ENCODE measurements around the gene GJC1.

Gene GJC1

GRCh38 chr17:44776628-44777393 is 53.3 kb downstream of the GJC1 start:
- no peak for DNase-seq (ENCODE audit: low spot score)

- no peak for DNase-seq (ENCODE audit: low spot score)
These were observed 54.1 kb downstream of the GJC1 start for GRCh38 chr17:44775838-44776621.

DNA sequence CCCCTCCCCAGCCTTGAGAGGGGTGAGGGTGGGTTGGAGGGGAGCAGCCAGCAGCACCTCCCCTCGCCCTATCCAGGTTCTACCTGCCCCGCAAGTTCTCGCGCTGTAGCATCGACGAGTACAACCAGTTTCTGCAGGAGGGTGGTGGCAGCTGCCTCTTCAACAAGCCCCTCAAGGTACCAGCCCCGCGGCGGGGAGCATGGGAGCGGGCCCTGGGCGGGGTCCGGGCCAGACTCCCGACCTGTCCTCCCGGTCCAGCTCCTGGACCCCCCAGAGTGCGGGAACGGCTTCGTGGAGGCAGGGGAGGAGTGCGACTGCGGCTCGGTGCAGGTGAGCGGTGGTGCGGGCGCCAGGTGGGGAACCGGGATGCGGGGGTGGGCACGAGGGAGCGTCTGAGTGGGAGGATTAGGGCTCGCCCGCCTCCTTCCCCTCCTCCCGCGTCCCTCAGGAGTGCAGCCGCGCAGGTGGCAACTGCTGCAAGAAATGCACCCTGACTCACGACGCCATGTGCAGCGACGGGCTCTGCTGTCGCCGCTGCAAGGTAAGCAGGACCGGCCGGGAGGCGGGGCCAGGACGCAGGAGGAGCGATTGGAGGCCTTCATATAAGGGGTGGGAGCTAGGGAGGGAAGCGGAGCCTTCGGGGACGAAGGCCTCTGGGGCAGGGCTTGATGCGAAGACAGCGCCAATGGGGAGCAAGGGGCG is 54.8 kb downstream of the GJC1 start:
- peak; percentile 95 for DNase-seq (ENCODE audit: low spot score)

DNA sequence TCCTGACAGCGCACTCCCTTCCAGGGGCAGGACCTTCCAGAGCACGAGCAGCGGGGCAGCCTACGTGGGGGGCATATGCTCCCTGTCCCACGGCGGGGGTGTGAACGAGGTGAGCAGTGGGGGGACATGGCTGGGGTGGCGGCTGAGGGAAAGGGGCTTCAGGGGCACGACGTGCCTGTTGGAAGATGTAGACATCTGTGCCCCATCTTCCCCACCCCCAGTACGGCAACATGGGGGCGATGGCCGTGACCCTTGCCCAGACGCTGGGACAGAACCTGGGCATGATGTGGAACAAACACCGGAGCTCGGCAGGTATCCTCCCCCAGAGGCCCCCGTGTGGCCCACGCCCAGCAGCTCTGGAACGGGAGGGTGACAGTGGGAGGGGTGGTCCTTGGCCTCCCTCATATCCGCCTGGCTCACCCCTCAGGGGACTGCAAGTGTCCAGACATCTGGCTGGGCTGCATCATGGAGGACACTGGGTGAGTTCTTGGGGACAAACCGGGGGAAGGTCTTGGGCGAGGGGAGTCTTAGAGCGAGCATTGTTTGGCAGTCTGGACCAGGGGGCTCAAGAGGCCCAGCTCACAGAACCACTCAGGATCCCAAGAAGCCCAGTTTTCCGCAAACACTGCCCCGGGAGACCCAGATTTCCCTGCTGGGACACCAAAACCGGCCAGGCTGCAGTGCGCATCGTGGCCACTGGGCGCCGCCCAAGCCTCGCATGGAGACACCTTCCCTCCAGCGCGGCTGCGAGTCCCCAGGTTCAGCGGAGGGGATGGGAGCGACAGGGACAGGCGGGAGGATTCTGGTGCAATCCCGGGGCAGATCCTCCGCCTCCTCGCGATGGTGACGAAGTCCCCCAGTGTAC is 55.6 kb downstream of the GJC1 start:
- DNase-seq (ENCODE audit: low spot score), result peak; percentile 79

DNA sequence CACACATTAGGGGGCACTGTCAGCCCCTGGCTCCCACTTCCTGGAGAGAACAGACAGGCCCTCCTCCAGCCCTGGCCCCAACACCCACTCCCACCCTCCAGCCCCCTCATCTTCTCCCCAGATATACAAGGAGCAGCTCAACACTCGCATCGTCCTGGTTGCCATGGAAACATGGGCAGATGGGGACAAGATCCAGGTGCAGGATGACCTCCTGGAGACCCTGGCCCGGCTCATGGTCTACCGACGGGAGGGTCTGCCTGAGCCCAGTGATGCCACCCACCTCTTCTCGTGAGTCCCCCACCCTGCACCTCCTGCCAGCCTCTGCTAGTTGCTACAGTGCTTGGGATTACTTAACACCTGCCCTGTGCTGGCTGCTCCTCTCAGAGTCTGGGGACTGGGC is 56.9 kb downstream of the GJC1 start:
- no peak for DNase-seq (ENCODE audit: low spot score)

DNA sequence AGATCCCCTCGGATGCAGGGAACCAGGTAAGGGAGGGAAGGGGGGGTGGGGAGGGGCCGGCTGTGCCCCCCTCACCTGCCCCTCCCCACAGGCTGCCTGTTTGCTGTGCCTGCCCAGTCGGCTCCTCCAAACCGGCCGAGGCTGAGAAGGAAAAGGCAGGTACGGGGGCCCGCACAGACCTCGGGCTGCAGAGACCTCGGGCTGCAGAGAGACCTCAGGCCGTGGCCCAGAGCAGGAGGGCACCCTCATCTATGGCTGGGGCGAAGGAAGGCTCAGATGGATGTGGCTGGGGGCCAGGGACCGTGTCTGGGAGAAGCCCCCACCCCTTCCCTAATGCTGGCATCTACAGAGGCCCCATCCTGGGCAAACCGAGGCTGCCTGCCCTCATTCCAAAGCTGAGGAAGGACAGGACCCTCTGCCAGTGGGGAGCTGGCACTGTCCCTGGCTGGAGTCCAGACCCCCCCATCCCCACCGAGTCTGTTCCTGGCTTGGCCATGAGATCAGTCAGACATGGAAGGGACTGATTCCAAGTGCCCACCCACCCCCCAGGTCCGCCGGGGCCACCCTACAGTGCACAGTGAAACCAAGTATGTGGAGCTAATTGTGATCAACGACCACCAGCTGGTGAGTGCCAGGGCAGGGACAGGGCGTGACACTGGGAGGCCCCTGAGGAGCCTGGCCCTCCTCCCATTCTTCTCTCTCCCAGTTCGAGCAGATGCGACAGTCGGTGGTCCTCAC is 57.6 kb downstream of the GJC1 start:
- no peak for DNase-seq (ENCODE audit: low spot score)

DNA sequence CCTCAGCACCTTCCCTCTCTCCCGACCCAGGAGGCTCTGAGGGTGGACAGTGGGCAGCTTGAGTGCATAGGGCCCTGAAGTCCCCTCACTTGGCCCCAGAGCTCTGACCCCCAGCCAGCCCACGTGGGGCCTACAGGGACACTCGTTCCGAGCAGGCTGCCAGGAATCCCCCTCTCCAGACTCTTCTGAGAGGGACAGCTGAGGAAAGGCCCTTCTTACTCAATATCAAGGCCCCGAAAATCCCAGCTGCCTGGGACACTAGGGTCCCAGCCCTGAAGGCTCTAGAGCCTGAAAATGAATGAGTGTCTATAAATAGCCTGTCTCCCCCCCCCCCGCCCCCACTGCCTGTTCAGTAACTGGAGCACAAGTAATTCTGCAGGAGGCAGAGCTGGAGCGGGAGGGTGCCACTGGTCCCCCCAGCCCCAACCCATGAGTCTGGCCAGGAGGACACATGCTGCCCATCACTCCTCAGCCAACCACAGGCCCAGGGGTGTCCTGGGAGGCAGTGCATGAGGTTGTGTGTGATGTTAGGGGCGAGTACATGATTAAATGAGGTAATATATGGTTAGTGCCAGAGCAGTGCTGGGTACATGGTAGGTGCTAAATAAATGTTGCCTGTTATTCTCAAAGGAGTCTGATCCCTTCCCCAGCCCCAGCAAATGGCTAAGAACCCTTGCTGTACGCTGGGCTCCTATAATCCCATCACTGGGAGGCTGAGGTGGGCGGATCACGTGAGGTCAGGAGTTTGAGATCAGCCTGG is 59.7 kb downstream of the GJC1 start:
- DNase-seq (ENCODE audit: low spot score), result no peak

DNA sequence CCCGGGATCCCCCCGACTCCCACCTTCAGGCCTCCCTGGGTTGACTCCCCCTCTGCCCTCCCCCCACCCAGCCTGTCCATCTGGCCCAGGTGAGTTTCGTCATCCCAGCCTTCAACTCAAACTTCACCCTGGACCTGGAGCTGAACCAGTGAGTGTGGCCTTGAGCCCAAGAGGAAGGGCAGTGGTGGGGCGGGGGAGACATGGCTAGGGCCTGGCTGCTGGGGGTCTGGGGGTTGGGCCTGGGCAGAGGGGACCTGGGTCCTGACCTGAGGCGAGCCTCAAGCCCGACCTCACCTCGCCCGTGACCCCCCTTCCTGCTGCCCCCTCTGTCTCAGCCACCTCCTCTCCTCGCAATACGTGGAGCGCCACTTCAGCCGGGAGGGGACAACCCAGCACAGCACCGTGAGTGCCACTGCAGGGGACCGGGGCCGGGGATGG is 60.4 kb downstream of the GJC1 start:
- DNase-seq (ENCODE audit: low spot score), result no peak

- DNase-seq (ENCODE audit: low spot score), result no peak
These were observed 60.9 kb downstream of the GJC1 start for GRCh38 chr17:44769230-44769629.

DNA sequence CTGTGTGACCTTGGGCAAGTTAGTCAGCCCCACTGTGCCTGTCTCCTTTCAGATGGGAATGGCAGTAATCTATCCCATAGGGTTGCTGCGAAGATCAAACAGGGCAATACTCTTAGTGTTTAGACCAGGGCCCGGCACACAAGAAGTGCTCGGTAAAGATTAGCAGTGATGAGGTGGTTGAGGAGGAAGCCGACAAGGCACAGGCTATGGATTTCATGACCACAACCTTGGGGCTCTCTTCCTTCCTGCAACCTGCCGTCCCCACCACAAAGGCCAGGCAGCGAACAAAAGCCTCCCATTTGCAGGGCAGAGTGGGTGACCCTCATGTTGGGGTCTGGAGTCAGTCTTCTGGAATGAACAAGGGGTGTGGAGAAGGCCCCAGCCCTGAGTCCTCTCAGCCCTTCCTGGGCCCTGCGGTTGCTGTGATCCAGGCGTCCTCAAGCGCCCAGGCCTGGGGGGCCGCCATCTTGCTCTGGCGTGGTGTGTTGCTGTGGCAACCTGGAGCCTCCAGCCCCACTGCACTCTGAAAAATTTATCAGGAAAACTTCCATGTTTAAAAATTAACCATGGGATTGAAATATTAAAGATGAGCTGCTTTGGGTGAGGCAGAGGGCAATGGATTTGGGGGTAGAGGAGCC is 61.5 kb downstream of the GJC1 start:
- DNase-seq (ENCODE audit: low spot score), result no peak

DNA sequence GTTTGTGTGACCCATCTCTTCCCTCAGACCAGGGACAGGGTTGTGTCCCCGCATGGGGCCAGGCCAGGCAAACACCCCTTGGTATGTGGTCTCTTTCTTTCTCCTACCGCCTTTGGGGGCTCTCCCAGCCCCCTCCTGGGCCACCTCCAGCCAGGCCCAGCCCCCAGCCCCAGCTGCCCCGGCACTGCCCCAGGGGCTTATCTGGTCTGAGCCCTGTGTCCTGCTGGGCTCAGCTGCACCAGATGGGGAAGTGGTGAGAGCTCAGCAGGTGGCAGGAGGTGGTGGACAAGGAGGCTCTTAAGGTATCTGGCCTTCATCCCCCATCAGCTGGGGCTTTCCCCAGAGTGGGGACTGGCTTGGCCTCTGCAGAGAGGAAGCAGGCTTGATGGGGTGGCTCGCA is 62.6 kb downstream of the GJC1 start:
- no peak for DNase-seq (ENCODE audit: low spot score)

DNA sequence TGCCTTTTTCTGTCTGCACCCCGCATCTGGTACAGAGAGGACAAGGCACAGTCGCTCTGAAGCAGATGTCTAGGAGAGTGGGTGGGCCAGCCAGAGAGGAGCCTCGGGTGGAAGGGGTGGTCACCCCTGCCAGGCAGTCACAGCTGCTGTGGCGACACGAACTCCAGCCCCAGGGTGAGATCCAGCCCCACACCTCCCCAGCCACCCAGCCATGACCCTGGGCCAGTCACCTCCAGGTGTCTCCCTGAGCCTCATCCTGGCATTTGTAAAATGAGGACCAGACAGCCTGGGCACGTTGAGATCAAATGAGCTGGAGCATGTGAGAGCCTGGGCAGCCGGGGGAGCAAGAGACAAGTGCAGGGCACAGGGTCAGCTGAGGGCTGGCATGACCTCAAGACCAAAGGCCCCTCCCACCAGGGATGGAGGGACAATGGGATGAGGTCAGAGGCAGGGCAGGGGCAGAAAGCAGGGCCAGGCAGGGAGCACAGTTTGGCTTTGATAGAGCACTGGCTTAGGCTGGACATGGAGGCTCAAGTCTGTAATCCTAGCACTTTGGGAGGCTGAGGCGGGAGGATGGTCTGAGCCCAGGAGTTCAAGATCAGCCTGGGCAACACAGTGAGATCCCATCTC is 63.6 kb downstream of the GJC1 start:
- DNase-seq (ENCODE audit: low spot score), result no peak

DNA sequence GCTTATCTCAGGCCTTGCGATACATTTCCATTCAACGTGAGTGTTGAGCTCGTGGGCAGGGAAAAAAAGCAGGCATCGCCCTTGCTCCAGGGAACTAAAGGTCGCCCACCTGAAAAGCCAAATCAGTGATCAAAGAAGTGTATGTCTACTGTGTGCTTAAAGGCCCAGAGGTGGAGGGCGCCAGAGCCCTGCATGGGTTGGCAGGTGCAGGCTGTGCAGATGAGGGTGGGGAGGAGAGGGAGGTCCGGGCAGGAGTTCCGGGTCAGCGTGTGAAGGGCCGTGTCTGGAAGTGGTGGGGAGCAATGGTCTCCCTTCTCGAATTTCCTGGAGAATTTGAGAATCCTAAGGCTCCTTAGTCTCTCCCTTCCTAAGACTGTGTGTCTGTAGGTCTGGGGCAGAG is 64.1 kb downstream of the GJC1 start:
- DNase-seq (ENCODE audit: low spot score), result no peak

DNA sequence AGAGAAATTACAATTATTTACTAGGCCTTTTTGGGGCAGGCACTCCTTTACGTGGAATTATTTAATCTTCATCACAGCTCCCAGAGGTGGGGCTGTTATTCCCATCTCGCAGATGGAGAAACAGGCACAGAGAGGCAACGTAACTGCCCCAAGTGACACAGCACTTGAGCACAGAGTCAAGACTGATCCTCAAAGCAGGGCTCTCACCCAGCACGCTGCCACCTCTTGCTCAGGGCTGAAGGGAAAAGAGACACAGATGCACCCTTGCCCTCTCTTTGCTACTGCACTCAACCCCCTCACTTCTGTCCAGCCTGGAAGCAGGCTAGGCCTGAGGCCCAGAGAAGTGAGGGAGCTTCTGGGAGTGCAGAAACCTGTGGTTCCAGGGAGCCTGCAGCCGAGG is 66.9 kb downstream of the GJC1 start:
- DNase-seq (ENCODE audit: low spot score), result no peak

DNA sequence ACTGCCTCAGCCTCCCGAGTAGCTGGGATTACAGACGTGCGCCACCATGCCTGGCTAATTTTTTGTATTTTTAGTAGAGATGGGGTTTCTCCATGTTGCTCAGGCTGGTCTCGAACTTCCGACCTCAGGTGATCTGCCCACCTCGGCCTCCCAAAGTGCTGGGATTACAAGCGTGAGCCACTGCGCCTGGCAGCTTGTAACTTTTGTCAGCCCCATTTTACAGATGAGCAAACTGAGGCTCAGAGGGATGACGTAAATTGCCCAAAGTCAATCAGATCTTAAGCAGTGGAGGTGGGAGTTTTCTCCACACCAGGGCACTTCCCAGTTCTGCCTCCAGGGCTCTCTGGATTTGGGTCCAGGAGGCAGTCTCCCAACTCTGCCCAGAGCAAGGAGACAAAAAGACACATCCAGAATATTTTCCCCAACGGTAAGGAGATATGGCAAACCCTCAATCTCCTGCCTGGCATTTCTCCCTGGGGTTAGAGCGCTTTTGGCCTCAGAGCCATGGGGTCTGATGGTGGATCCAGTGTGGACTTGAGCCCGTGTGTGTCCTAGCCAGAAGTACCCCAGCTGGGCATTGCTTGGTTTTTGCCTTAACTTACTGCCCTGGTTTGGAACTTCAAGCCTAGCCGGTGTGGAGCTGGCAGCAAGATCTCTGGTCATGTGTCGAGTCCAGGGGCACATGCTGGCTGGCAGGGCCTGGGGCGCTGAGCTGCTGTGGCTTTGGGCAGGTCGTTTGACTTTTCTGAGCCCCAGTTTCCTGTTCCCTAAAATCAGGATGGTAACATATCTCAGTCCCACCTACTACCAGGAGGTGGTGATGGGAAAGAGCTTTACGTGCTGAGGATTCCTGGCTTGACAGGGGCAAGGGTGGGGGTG is 67.9 kb downstream of the GJC1 start:
- no peak for DNase-seq (ENCODE audit: low spot score)

DNA sequence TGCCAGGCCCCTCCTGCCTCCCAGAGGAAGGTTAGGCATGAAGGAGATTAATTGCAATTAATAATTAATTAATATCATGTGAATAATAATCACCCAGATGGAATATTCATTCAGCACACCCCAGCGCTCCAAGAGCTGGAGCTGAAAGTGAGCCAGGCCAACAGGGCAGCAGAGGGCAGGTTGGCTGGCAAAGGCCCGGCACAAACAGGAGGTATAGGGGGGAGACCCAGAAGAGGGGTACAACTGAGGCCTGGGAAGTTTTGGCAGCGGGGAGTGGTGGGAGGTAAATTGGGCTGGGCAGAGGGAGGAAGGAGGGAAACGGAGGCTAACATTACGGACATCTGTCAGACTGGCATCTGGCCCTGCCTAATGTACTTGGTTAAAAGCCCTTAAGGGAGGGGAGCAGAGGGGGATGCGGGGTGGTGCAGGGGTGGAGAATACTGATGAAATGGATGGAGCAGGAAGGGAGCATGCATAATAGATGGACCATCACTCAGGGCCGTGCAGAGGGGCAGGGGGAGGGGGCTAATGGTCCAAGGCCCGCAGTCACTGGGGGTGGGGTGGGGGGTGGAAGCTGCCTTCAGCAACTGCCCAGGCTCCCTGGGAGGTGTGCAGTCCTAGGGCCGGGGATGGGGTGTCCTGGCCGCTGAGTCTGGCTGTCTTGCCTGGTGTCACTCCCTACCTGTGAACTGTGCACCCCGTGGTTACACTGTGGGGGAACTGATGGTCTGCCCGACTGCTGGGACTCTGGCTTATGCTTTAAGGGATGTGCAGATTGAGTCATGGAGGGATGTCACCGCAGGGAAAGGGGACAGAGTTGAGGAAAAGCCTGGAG is 69.4 kb downstream of the GJC1 start:
- no peak for DNase-seq (ENCODE audit: low spot score)

- DNase-seq (ENCODE audit: low spot score), result no peak
These were observed 70.2 kb downstream of the GJC1 start for GRCh38 chr17:44759916-44760243.

Data from kidney capillary endothelial cell (primary cell).